Measurements from ENCODE around the gene ZNF594.

- TF ChIP-seq CTCF (conservative IDR thresholded peaks at IDR 0.05 in 1 of 2, IDR thresholded peaks at IDR 0.05 in 1 of 2; ENCODE audit: extremely low read depth in 1 of 2, insufficient read depth in 1 of 2, low read depth in 1 of 2, low read length in 2 of 2) (no peak), EZH2 (IDR thresholded peaks at IDR 0.05; ENCODE audit: borderline replicate concordance, low read length) (no peak)
Measured at GRCh38 chr17:5139458-5139732, 52.3 kb downstream of the ZNF594 start.
